Activated effector memory CD4-positive, alpha-beta T cell treated with Interleukin-2 at 50 U/mL for 16 hours (primary cell): Measurements from ENCODE around the gene CACTIN.
"Not testable (repeated sequence)": the region's sequence is repeated elsewhere in the genome, so short reads cannot be mapped to it uniquely, and the experiment has no call there.

ENCODE experiments used
- DNase-seq: peaks from one replicate; pipeline ENCODE4 v3.0.0-alpha.2; 2020

CACTIN gene

DNA sequence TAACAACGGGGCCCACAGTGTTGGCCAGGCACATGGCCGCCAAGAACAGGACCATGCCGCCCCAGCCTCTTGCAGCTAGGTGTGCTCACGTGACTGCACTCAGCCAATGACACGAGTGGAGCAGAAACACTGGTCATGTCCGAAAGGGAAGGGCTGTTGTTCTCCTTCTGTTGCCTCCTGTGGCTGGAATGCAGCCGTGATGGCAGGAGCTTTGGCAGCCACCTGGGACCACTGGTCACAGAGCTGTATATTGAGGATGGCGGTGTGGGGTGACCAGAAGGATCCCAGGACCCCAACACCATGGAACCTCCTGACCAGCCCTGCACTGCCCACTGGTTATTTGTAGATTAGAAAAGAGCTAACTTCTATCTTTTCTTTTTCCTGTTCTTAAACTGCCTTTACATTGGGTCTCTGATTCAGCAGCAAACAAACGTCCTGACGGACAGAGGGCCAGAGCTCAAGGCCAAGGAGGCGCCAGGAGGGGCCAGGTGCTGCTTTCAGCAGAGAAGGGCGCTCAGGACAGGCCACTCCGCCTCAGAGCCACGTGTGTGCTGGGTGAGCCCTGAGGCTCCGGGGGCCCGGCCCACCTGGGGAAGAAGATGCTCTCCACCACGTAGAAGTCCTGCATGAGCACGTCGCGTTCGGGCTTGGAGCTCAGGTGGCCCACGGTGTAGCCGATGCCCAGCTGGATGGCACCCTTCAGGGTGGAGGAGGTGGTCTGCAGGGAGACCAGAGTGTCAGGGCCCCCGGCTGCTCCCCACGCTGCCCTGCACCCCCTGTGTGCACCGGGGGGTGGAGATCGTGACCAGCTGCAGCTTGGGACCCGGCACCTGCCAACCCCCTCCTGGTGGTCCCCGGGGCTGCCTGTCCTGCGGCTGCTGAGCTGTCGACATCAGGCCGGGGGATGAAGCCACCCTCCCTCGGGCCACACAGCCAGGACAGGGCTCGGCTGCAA, 35.0 kb upstream of the CACTIN start:
- DNase-seq, result no peak

- no peak for DNase-seq
These were observed 34.1 kb upstream of the CACTIN start for GRCh38 chr19:3660493-3661219.

GRCh38 chr19:3659746-3660112, 33.1 kb upstream of the CACTIN start:
- DNase-seq, result no peak

DNA sequence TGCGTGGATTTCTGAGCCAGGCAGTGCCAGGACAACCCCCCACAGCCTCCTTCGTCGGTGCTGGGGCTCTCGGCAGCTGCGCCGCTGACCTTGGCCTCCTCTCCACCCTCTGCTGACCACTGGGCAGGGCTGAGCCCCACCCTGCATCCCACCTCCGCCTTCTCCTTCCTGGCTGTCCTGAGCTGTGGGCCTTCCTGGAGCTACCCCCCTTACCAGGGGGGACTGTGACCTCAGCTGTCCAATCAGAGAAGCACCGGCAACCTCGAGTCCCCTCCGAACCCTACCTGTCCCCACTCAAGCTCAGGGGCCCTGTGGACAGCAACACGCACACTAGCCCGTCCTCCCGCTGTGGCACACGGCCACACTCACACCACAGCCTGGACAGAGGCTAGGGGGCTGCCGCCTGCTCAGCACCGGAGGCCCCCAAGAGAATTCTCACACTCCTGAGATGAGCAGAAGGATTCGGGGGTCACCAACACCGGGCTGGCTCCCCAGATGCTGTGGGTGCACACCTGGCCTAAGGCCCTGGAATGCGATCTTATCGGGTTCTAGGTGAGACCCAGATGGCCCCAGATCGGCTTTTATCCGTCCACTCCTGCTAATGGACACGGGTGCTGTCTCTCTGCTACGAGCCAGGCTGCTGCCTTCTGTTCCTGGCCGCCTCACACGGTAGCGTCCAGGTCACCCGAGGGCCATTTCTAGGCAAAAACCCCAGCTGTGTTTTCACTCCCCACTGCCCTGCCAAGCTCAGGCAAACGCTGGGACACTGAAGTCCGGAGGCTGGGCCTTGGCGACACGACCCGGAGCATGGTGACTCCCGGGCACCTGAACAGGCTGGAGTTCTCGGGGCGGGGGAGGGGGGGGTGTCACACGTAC, 32.5 kb upstream of the CACTIN start:
- DNase-seq, result no peak

DNA sequence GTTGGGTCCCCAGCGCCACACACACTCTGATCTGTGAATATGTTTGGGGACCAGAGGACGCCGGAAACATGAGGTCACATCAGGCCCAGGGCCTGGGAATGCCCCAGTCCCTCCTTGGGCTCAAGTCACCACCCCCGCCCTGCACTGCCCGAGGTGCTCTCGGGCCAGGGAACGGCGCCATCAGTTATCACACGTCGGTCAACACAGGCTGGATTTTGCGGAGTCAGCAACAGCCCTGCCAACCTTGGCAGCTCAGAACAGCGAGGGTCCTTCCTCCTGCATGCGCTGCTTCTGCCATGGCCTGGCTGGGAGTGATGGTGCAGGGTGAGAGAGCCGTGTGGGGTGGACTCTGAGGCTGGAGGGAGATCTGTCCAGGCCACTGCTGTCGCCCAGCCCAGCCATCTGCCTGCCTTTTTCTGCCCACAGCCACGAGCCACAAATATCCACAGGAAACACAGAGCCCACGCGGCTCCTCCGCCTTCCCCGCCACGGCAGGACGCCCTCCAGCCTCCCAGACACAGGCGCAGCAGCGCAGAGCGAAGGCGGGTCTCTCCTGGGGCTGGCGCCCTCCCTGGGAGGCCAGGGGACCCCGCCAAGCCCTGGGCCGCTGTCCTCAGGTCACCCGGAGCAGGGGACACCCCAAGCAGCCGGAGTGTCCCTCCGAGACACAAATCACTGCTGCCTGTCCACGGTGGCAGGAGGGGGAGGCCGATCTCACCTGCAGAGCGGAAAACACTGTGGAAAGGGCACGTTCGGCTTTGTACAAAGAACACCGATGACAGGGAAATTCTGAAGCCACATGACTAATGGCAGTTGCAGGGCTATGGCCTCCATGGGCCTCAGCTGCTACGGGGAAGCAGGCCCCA, 31.6 kb upstream of the CACTIN start:
- no peak for DNase-seq

- no peak for DNase-seq
These were observed 30.8 kb upstream of the CACTIN start for GRCh38 chr19:3657395-3657769.

- no peak for DNase-seq
These were observed 30.3 kb upstream of the CACTIN start for GRCh38 chr19:3656747-3657394.

- no peak for DNase-seq
These were observed 29.6 kb upstream of the CACTIN start for GRCh38 chr19:3656073-3656746.

DNA sequence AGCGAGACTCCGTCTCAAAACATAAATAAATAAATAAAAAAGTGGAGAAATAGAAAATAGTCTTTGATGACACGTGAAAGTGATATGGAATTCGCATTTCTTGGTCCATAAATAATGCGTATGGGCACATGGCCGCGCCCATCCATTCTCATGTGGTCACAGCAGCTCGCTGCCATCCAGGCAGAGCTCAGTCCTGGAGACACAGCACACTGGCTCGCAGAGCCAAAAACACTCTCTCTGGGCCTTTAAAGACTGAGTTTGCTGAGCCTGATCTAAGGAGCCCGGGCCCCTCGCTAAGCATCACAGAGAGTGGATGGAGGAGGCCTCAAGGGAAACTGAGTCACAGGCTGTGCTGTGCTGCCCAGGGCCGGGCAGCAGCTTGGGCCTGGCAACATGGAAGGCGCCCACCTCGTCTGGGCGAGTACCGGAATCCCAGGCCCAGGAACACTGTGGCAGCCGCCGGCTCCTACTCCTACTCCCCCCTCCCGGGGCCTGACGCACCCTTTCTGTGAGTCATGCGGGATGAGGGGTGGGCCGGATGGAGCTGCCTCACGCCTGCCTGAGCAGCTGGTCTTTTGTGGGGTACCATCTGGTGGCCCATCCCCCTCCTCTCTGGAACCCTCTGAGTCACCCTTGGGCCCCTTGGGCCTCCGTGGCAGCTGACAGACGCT, 28.9 kb upstream of the CACTIN start:
- no peak for DNase-seq

GRCh38 chr19:3653865-3654513, 27.4 kb upstream of the CACTIN start:
- DNase-seq, result no peak

DNA sequence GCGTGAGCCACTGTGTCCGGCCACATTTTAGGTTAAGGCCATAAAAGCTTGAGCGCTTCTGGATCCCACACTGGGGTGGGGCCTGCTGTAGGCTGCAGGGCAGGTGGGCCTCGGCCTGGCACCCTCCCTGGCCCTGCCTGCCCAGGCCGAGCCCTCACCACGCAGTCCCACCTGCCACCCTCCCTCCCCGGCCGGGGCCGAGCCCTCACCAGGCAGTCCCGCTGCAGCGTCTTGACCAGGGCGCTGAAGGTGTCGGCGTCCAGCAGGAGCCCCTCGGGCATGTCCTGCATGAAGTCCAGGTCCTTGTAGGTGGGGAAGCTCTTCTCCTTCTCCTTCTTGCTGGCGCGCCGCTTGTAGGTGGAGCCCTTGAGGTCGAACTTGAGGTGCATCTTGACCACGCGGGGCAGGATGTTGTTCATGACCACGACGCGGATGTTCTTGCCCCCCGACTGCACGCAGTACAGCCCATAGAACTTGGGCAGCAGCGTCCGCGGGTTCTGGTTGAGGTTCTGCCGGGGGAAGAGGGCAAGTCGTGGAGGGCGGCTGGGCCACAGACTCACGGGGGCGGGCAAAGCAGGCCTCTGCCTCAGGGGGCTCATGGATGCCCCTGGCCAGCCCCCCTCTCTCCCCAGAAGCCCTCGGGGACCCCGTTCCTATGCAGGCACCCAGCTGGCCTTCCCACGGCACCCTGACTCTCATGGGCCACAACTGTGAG, 26.6 kb upstream of the CACTIN start:
- no peak for DNase-seq

DNA sequence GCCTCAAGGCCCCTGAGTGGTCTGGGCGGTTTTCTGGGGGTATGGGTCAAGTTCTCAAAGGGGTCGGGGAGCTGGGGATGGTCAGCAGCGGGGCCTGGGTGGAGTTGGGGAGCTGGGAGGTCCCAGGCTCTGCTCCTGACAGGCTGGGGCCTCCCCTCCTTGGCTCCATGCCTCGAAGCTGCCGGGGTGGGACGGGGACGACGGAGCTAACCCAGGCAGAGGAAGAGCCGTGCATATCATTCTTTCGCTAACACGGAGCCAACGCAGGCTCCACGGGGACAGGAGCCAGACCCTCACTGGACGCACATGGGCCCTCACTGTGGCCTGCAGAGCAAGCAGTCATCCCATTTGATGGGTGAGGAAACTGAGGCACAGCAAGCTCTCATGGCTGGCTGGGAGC, 25.8 kb upstream of the CACTIN start:
- DNase-seq, result no peak

DNA sequence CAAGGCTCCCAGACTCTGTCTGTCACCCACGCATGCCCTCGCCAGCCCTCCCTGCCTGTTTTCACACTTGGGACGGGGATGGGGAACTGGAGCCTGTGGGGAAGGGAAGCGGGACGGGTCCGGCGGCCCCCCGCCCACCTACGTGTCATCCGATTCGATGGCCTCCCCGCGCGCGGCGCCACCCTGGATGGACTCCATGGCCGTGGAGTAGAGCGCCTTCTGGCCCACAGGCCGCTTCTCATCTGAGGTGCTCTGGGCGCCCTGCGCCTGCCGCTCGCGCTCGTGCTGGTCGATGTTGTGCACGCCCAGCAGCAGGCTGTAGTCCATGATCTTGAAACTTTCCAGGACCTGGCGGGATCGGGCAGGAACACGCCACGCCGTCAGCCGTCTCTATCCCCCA, 25.1 kb upstream of the CACTIN start:
- DNase-seq, result no peak

GRCh38 chr19:3649888-3650287, 23.3 kb upstream of the CACTIN start:
- DNase-seq, result no peak

DNA sequence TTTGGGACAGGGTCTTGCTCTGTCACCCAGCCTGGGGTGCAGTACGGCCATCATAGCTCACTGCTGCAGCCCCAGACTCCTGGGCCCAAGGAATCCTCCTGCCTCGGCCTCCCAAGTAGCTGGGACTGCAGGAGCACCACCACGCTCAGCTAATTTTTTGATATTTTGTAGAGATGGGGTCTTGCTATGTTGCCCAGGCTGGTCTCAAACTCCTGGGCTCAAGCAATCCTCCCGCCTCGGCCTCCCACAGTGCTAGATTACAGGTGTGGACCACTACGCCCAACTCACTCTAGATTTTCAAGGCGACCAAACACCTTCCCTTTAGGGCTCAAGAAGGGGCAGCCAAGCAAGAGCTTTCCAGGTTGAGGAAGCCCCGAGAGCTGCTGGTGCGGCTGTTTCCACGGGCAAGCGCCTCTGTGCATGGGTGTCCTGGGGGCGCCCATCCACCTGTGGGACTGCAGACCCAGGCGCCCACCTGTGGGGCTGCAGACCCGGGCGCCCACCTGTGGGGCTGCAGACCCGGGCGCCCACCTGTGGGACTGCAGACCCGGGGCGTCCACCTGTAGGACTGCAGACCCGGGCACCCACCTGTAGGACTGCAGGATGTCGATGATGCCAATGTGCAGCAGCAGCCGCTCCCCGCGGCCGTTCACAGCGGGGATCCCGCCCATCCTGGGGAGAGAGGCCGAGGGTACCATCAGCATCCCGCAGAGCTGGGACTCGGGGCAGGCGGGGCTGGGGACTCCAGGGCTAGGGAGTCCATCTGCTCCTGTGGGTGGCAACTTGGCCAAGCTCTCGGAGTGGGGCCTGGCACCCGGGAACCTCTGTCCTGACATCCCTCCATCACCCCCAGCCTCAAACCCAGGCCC, 21.7 kb upstream of the CACTIN start:
- no peak for DNase-seq

DNA sequence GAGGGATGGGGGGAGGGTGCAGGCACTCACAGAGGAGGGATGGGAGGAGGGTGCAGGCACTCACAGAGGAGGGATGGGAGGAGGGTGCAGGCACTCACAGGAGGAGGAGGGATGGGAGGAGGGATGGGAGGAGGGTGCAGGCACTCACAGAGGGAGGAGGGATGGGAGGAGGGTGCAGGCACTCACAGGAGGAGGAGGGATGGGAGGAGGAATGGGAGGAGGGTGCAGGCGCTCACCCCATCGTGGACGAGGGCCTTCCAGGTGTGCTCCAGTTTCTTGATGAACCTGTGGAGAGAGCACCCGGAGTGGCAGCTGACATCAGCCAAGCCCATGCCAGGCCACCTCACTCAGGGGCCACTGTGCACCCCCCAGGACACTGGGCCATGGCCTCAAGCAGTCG, 20.5 kb upstream of the CACTIN start:
- not testable (repeated sequence) for DNase-seq

DNA sequence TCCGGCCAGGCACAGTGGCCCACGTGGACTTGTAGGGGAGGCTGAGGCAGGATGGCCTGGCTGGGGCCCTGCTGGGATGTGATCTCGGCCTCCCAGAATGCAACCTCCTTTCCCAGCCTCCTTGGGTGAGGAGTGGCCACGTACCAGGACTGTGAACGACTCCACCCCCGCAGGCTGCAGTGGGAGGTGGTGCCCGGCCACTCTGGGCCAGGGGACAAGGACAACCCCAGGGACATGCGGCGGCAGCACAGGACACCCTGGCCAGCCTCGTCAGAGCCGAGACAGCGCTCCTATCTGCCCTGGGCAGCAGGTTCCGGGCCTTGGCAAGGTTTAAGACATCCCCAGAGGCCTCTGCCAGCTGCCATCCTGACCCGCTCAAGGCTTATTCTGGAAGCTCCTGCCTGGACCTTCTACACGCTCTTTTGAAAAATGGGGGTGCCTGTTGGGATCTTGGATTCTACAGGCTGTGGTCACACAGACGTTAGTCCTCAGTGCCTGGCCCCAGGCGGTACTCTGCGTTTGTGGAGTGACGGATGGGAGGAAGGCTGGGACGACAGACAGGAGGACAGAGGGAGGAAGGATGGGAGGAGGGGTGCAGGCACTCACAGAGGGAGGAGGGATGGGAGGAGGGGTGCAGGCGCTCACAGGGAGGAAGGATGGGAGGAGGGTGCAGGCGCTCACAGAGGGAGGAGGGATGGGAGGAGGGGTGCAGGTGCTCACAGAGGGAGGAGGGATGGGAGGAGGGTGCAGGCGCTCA, 19.9 kb upstream of the CACTIN start:
- no peak for DNase-seq

- DNase-seq, result no peak
These were observed 19.1 kb upstream of the CACTIN start for GRCh38 chr19:3645726-3646125.
